ENCODE data around the gene IGDCC3.

DNA sequence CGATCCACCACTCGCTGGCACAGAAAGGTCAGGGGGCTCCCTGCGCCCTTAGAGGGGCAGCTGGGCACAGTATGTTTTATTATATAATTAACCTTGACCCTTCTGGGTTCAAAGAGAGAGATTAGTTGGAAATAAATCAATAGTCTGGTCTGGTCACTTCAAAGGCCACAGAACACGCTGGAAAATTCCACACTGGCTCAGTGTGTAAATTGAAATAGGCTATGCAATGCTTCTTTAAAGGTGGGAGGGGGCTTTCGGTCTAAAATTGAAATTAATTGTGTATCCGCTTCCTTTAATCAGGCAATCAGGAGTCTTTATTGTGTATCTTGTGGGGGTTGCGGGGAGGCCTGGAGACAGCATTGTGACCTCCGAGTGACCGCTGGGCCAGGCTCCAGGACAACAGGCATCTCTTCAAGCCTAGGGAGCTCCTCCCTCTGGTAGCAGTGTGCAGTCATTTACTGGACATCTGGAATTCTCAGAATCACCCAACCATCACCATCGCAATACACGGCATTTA is 65.3 kb downstream of the IGDCC3 start:
- TF ChIP-seq EZH2 (IDR thresholded peaks at IDR 0.05) (no peak), POLR2AphosphoS5 (IDR thresholded peaks at IDR 0.05; ENCODE audit: borderline replicate concordance, low read depth, low read length) (no peak), FOXP2 (optimal IDR thresholded peaks at IDR 0.05; ENCODE audit: control extremely low read depth, extremely low read length, insufficient read depth) (no peak)

Data from SK-N-MC (cell line).